Muscle of arm (tissue), 12 donors: ENCODE measurements around the gene ZNF384. TPM values are rescaled to one million over a fixed set of nuclear protein-coding genes. Genes with fewer than 3 reads are reported as not detected.

Source experiments
- DNase-seq: peaks from one replicate; pipeline ENCODE4 v3.0.0-alpha.2; 2013
- polyA plus RNA-seq, 12 donors: library from polyadenylated mRNA; unstranded; fragments of 120-200 nt; gene quantifications; one replicate each; pipeline ENCODE4 v1.2.1, GENCODE V29; 2013; ENCODE audit not compliant: insufficient read length in 12 of 12

ZNF384 gene
- polyA plus RNA-seq, 12 donors, result 41.4 to 79.9 (median 48.8) TPM; not detected in 1

DNA sequence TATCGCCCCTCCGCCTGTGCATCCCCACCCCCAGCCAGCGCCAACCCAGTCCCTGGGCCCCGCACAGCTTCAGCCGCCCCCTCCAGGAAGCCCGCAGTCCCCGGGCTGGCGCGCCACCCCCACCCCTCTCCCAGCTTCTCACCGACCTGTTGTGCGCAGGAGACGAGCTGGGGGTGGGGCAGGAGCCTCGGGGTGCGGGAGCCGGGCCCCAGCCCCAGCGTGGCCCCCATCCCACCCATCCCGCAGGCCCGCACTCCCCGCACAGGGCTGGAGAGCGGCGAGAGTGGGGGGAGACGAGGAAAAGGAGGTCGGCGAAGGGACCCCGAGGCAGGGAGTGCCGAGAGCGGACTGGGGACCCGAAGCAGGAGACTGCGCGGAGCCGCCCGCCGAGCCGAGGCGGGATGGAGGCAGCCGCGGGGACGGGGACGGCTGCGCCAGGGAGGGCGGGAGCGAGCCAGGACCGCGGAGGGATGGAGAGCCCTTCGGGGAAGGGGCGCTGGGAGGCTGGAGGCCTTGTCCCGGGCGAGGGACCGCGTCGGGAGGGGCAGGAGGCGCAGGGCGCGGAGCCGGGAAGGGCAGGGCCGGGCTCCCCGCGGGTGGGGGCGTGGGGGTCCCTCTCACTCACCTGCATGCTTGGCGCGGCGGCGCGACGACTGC, 10.9 kb upstream of the ZNF384 start:
- peak; percentile 22 for DNase-seq

DNA sequence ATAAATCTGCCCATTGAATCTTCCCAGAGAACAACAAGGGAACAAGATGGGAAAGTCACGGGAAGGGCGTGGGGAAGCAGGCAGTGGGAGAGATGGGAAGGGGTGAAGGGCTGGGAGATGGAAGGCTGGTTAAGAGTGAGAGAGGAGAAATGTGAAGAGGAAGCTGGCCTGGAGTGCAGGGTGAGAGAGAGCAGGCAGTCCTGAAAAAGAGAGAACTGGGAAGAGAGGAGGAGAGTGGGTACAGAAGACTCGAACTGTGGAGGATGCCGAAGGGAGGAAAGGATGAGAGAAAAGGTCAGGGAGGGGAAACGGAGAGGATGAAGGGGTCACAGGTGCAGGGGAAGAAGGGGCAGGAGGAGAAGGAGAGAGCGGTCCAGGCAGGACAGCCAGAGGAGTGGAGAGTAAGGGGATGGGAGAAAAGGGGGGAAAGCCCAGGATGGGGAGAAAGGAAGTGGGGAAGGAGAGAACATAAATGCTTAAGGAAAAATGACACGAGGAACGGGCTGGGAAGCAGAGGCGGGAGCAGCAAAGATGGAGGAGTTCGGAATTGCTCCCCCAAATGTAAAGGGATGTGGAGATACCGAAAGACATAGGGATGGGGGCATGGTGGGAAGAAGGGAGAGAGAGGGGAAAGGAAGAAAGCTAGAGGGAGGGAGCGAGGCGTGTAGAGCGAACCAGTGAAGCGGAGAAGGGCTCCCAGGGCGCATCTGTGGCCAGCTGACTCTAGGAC, 10.2 kb upstream of the ZNF384 start:
- no peak for DNase-seq

DNA sequence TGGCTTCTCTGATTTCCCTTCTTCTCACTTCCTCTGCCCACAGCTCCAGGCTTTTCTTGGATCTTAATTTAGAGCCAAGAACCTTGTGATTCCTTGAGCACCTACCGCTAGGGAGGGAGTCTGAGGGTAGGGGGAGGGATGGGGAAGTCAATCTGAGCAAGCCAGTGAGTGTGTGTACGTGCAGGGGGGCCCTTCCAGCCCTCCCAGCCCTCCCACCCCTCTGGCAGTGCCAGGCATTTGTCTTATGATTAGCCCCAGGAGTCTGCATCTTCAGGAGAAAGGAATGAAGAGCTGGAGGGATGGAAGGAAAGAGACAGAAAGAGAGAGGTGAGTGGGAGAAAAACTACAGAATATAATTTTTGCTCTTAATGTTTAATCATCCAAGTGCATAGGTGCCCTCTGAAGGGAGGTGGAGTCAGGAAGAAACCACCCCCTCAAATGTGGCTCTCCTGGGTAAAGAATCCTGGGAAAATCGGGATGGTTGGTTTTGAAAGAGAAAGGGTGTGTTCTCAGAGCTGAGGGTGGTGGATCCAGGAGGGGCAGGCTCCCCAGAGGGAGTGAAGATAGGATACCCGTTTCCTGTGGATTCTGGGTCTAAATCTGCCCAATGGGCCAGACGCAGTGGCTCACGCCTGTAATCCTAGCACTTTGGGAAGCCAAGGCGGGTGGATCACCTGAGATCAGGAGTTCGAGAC, 9.3 kb upstream of the ZNF384 start:
- DNase-seq, result no peak

DNA sequence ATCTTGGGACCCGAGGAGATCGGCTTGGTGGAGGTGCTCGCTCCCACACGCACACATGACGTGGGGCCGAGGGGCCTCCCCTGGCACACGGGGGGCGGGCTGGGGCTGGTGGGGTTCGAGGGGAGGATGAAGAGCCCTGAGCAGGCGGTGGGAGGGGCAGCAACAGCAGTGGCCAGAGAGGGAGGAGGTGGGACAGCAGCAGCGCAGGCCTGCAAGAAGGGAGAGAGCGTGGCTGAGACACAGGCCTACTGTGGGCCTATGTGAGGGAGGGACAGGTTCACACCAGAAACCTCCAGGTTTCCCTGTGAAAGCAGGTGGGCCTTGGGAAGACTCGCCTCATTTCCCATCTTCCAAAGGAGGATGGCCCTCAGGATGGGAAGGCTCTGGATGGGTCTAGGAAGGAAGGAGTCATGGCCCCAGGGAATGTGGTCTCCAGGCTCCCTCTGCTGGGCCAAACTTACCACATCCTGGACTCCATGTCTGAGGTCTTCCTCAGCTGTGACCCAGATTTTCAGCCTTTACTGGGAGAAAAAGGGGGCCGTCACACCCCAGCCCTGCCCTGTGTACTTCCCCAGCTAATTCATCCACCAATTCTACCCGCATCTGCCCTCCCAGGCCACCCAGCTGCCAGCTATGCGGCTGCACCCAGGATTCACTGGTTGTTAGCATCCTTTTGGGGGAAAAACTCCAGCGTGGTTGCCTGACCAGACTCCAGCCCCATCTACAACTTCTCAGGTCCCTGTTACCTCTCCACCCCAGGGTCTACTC, 8.6 kb upstream of the ZNF384 start:
- DNase-seq, result no peak

- no peak for DNase-seq
Measured at GRCh38 chr12:6696690-6697583, 7.8 kb upstream of the ZNF384 start.

DNA sequence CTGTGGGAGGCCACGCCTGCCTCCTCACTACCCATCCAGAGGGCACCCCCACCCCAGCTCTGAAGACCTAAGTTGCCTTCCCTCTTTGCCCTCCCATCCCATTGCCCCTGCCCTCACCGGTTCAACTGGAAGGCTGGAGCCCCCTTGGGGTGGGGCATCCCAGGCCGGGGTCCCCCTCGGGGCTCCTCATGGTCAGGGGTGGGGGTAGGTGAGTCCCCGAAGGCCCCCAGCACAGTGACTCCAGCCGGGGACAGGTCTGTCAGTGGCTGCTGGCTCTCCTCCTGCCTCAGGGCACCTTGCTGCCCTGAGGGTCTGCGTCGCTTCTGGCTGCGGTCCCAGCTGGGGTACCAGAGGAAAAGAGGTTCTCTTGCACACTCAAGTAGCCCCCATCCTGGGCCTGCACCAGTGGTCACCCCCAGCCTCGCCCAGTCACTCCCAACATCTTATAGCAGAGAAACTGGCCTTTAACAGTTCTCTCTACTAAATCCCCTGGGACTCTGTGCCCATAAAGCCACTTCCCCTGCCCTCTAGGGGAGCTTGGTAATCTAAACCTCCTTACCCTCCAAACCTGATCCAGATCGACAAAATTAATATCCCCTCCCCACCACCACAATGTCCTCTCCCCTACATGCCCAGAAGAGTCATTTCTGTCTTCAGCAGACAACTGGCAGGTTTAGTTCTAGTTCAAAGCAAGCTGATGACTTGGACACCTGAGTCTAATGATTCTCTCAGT, 6.3 kb upstream of the ZNF384 start:
- DNase-seq, result no peak

GRCh38 chr12:6694701-6695100, 5.5 kb upstream of the ZNF384 start:
- DNase-seq, result no peak

- DNase-seq, result no peak
Measured at GRCh38 chr12:6693832-6694355, 4.7 kb upstream of the ZNF384 start.

- no peak for DNase-seq
Measured at GRCh38 chr12:6692888-6693287, 3.7 kb upstream of the ZNF384 start.

DNA sequence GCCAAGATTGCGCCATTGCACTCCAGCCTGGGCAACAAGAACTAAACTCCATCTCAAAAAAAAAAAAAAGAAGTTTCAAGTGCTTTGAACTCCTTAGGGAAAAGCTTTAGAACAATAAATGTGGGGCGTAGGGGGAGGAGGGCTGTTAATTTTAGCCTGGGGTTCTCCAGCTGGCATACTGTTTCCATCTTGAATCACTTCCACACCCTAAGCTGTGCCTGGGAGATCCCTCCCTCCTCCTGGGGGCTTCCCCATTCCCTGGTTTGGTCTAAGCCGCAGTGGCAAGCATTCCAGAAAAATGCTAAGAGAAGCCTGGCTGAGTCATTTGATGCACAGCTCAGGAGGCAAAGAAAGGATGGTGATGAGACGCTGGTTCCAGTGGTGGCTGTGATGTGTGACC, 2.3 kb upstream of the ZNF384 start:
- DNase-seq, result no peak

DNA sequence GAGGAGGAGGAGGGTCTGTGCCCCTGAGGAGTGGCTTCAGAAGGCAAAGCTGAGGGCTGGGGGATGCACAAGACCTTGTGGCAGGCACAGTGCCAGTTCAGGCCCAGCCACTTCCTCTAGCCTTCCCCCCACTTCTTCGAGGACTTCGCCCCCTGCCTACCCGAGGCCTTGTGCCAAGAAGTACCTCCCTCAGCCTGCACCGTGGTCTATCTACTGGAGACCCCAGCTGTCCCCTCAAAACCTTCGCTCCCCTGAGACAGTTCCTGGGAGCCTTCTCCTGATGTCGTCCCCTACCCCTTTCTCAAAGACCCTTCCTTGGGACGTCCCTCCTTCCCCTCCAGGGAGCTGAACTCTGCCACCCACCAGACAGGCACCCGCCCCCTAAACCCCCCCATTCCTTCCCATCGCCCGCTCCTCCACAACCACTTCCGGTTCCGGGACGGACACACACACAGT, 604 bp downstream of the ZNF384 start:
- DNase-seq, result no peak

- DNase-seq, result no peak
Measured at GRCh38 chr12:6685814-6686213, 3.4 kb downstream of the ZNF384 start.

DNA sequence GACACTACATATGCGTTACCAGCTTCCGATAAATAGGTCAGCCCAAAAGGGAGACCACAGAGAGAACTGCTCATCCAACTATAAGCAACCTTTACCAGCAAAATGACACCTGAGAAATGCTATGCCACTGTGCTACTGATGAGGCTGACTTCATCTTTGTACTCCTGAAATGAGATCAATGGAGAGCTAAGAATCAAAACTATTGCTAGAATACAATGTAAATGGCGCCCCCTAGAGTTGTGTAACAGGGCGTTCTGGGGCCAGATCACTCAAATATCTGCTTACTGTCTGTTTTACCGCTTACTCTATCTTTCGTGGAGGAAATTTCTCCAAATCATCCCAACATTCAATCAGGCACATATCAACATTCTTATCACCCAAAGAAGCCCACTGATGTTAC, 4.6 kb downstream of the ZNF384 start:
- DNase-seq, result no peak

DNA sequence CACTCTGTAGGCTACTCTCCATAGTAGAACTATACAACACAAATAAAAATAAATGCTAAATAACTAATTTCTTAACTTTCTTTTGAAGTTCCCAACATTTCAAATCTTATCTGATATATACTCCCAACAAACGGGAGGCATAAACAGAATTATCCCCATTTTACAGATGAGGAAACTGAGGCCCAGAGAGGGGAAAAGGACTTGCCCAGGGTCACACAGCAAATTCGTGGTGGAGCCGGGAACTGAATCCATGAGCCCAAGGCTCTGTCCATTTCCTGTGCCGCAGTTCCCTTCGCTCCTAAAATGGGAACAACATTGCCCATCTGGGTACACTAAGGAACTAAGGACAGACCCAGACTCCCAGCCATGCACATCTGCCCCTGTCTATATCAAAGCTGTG, 12.2 kb downstream of the ZNF384 start:
- no peak for DNase-seq

DNA sequence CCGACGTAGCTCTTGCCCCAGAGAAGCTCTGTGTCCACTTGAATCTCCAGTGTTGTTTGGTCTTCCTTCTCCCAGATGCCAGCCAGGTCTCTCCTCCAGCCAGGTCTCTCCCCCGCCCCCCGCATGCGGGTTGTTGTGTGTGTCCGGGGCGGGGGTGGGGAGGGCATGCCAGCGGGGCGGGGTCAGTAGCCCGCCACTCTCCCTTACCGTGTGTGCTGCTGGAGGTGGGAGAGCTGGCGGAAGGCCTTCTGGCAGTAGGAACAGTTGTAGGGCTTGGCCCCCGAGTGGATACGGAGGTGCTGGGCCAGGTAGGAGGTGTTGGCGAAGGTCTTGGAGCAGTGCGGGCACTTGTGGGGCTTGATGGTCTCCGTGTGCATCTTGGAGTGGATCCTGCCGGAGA, 17.0 kb downstream of the ZNF384 start:
- no peak for DNase-seq

DNA sequence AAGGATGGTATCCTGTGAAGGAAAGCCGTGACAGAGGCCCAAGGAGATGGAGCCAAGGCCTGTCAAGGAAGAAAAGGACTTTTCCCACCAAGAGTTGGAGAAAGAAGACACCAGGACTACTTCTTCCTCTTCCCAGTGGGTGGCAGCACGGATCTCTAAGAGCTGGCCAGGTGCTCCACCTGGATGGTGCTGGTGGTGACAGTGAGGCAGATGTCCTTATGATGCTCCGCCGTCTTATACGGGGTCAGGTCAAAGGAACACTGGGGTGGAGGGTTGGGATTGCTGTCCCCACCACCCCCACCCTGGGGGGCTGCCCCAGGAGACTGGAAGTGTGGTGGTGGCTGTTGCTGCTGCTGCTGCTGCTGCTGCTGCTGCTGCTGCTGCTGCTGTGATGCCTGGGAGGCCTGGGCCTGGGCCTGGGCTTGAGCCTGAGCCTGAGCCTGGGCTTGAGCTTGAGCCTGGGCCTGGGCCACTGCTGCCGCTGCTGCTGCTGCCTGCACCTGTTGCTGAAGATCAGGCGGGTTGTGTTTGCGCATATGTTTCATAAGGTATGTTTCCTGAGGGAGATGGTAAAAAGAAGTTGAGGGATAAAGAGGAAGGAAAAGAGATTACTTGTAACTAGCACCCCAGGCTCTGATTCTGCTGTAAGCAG, 21.5 kb downstream of the ZNF384 start:
- no peak for DNase-seq

DNA sequence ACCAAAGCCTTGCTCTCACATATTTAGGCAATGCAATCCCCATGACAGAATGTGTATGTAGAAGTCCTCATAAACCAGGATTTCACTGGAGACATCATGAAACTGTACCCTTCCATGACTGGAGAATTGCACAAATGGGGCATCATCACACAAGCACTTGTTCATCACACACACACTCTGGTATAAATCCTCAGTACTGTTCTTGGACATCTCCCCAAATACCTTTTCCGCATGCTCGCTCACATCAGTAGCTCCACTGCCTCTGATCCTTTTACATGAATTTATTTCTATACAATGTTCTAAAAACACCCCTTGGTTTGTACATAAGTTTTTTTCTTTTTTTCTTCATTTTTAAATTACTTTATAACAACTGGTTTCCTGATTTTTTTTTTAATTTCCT, 23.0 kb downstream of the ZNF384 start:
- no peak for DNase-seq

DNA sequence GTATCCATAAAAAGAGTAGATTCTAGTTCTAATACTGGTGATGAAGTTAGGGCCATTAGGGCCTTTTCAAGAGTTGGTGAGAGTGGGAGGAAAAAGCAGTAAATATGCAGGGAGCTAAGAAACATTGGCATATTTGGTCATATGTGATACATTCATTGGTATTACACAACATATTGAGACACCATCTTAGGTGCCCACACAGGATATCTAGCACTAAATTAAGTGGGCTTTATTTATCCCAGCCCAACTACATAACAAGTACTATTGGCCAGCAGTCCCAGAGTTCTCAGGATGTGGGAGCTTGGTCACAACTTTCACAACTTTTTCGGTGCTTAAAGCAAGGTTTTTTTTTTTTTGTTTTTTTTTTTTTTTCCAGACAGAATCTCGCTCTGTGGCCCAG, 24.3 kb downstream of the ZNF384 start:
- no peak for DNase-seq

GRCh38 chr12:6662906-6663742, 26.1 kb downstream of the ZNF384 start, which contains the start of gene ING4:
TSS of gene ING4 (minus strand) at chr12:6663119. CDS start at chr12:6663101, 18 bp downstream.
- peak; percentile 99 for DNase-seq
